CD4-positive, alpha-beta T cell treated with Interferon gamma for 1 hour (primary cell): ENCODE results near the gene ABHD1.
A peak's percentile ranks its signal among the peaks of the same experiment; 100 is the strongest.
"Not testable (repeated sequence)": the region's sequence is repeated elsewhere in the genome, so short reads cannot be mapped to it uniquely, and the experiment has no call there.

Experiments
- DNase-seq: peaks from one replicate; pipeline ENCODE4 v3.0.0-alpha.2; 2020

Gene ABHD1

GRCh38 chr2:27111392-27112078 is 12.1 kb upstream of the ABHD1 start:
- DNase-seq = not testable (repeated sequence)

GRCh38 chr2:27115519-27115918 is 8.1 kb upstream of the ABHD1 start:
- DNase-seq = no peak

GRCh38 chr2:27117995-27118524 is 5.6 kb upstream of the ABHD1 start:
- DNase-seq = no peak

GRCh38 chr2:27118525-27119329 is 4.9 kb upstream of the ABHD1 start, which contains the start of gene CGREF1:
TSS of gene CGREF1 (minus strand) at chr2:27119128. CDS start at chr2:27104366, 14,762 bp downstream.
- DNase-seq = no peak

GRCh38 chr2:27119330-27119670 is 4.3 kb upstream of the ABHD1 start:
- not testable (repeated sequence) for DNase-seq

- DNase-seq = no peak
Measured at GRCh38 chr2:27121906-27122305, 1.7 kb upstream of the ABHD1 start.

- no peak for DNase-seq
Measured at GRCh38 chr2:27122791-27123190, 824 bp upstream of the ABHD1 start.

- no peak for DNase-seq
Measured at GRCh38 chr2:27125104-27125503, 1.5 kb downstream of the ABHD1 start.

GRCh38 chr2:27126252-27126710 is 2.7 kb downstream of the ABHD1 start:
- DNase-seq = no peak

GRCh38 chr2:27127883-27128667 is 4.5 kb downstream of the ABHD1 start:
- no peak for DNase-seq

- DNase-seq = no peak
Measured at GRCh38 chr2:27128668-27129571, 5.3 kb downstream of the ABHD1 start.

- no peak for DNase-seq
Measured at GRCh38 chr2:27130396-27130795, 6.8 kb downstream of the ABHD1 start.

- no peak for DNase-seq
Measured at GRCh38 chr2:27131429-27131828, 7.8 kb downstream of the ABHD1 start.

- DNase-seq = no peak
Measured at GRCh38 chr2:27133195-27133875, 9.7 kb downstream of the ABHD1 start.

GRCh38 chr2:27133905-27134780 is 10.5 kb downstream of the ABHD1 start, which contains the start of gene PREB:
TSS of gene PREB (minus strand) at chr2:27134636. CDS start at chr2:27134421, 215 bp downstream.
- DNase-seq = peak; percentile 97

- no peak for DNase-seq
Measured at GRCh38 chr2:27134781-27135477, 11.3 kb downstream of the ABHD1 start.

GRCh38 chr2:27135478-27135955 is 11.9 kb downstream of the ABHD1 start:
- DNase-seq = no peak

- no peak for DNase-seq
Measured at GRCh38 chr2:27136751-27137150, 13.1 kb downstream of the ABHD1 start.

- DNase-seq = no peak
Measured at GRCh38 chr2:27137322-27137935, 13.8 kb downstream of the ABHD1 start.
